HCT116 (cell line): ENCODE data around the gene PDC. TPM values are rescaled to one million over a fixed set of nuclear protein-coding genes. Genes with fewer than 3 reads are reported as not detected.
"Not testable (repeated sequence)": the region's sequence is repeated elsewhere in the genome, so short reads cannot be mapped to it uniquely, and the experiment has no call there.

Source experiments
- ATAC-seq: fragments of 200-7000 bp; cut with Tn5 transposase; 2 replicates; pipeline ENCODE4 v1.9.1; 2020; ENCODE audit warnings: mild to moderate bottlenecking, moderate library complexity
- BruUV-seq: library from RNA; stranded (reverse); fragments of 400-500 nt; replicated peaks from 2 replicates; lab custom pipeline; 2021; lab: Mats Ljungman, UMichigan
- CTCF ChIA-PET: fragments of 300-600 bp; sonication (Branson Sonifier 250); formaldehyde crosslinking; loops from one replicate; lab custom pipeline; 2021; ENCODE audit warnings: antibody characterized with exemption; lab: Charles Lee
- POLR2A ChIA-PET: fragments of 300-600, 350-600 bp; sonication (Branson Sonifier 250); formaldehyde crosslinking; loops from one replicate; lab custom pipeline; 2021; ENCODE audit warnings: antibody characterized with exemption; lab: Charles Lee
- RAD21 ChIA-PET, 2 experiments: fragments of 300-600 bp; sonication (Branson Sonifier 250); formaldehyde crosslinking; loops; one replicate each; lab custom pipeline; 2023; ENCODE audit warnings: low total read pairs in 2 of 2; ENCODE audit not compliant: uncharacterized antibody in 2 of 2, unreplicated experiment in 2 of 2, low non-redundant PET in 1 of 2; lab: Charles Lee
- DNase-seq: peaks from one replicate; pipeline ENCODE4 v3.0.0-alpha.2; 2010; ENCODE audit warnings: low read depth, low spot score
- H2AFZ ChIP-seq: fragments of 200-600 bp; shearing (Covaris generic), sonication (generic); 2 replicates; pipeline ENCODE4 v1.6.1; 2017; ENCODE audit warnings: low read depth, mixed run types, mixed read lengths, antibody characterized with exemption, low read length; ENCODE audit not compliant: poor library complexity, severe bottlenecking
- H3K27ac ChIP-seq: 2 replicates; pipeline ENCODE4 v1.5.1; 2012; ENCODE audit warnings: low read depth, low read length
- H3K27me3 ChIP-seq: fragments of 200-600 bp; sonication (generic); 2 replicates; pipeline ENCODE4 v1.6.1; 2016; ENCODE audit warnings: mixed run types, low read length, mixed read lengths; ENCODE audit not compliant: insufficient read depth
- H3K36me3 ChIP-seq, 2 experiments: fragments of 200-500 bp in 1 of 2; fragments of 200-600 bp in 1 of 2; sonication (Bioruptor generic) in 1 of 2; sonication (generic) in 1 of 2; 2 replicates each; pipeline versions ENCODE4 v1.5.1 to v1.6.1; 2014 to 2016; ENCODE audit warnings: low read length in 2 of 2, inconsistent platforms in 1 of 2, mixed read lengths in 1 of 2, mixed run types in 1 of 2; ENCODE audit not compliant: insufficient read depth in 2 of 2, control insufficient read depth in 1 of 2
- H3K4me1 ChIP-seq, 2 experiments: fragments of 200-600 bp in 1 of 2; sonication (generic) in 1 of 2; 2 replicates each; pipeline versions ENCODE4 v1.5.1 to v1.6.1; 2012 to 2017; ENCODE audit warnings: low read length in 2 of 2, inconsistent platforms in 1 of 2, mild to moderate bottlenecking in 1 of 2, mixed read lengths in 1 of 2, mixed run types in 1 of 2, moderate library complexity in 1 of 2; ENCODE audit not compliant: insufficient read depth in 2 of 2, control insufficient read depth in 1 of 2
- H3K4me2 ChIP-seq: fragments of 200-600 bp; sonication (generic); 2 replicates; pipeline ENCODE4 v1.6.1; 2017; ENCODE audit warnings: mixed run types, low read length, mixed read lengths
- H3K4me3 ChIP-seq, 2 experiments: fragments of 200-600 bp in 1 of 2; sonication (generic) in 1 of 2; replicated peaks in 1 of 2; 2 replicates each; pipeline ENCODE4 v1.5.1; 2011 to 2016; ENCODE audit warnings: low read length in 2 of 2, control low read depth in 1 of 2, low read depth in 1 of 2, mild to moderate bottlenecking in 1 of 2, mixed read lengths in 1 of 2, mixed run types in 1 of 2
- H3K79me2 ChIP-seq: fragments of 200-600 bp; sonication (generic); 2 replicates; pipeline ENCODE4 v1.6.1; 2017; ENCODE audit warnings: mild to moderate bottlenecking, mixed run types, low read length, moderate library complexity, mixed read lengths; ENCODE audit not compliant: insufficient read depth
- H3K9ac ChIP-seq: fragments of 200-600 bp; sonication (generic); 2 replicates; pipeline ENCODE4 v1.6.1; 2016; ENCODE audit warnings: low read length, mixed read lengths
- H3K9me2 ChIP-seq: fragments of 200-600 bp; sonication (generic), shearing (Covaris generic); 2 replicates; pipeline ENCODE4 v1.6.1; 2017; ENCODE audit warnings: mixed run types, mild to moderate bottlenecking, moderate library complexity; ENCODE audit not compliant: insufficient read depth
- H3K9me3 ChIP-seq, 2 experiments: fragments of 200-500 bp in 1 of 2; fragments of 200-600 bp in 1 of 2; sonication (Bioruptor generic) in 1 of 2; sonication (generic) in 1 of 2; 2 replicates each; pipeline ENCODE4 v1.6.1; 2014 to 2017; ENCODE audit warnings: low read length in 2 of 2, mixed read lengths in 2 of 2, inconsistent platforms in 1 of 2, low read depth in 1 of 2, mild to moderate bottlenecking in 1 of 2, mixed run types in 1 of 2, moderate library complexity in 1 of 2; ENCODE audit not compliant: control insufficient read depth in 1 of 2, insufficient read depth in 1 of 2
- H4K20me1 ChIP-seq: fragments of 200-600 bp; sonication (generic), shearing (Covaris generic); 2 replicates; pipeline ENCODE4 v1.6.1; 2017; ENCODE audit warnings: mixed run types, mild to moderate bottlenecking, moderate library complexity; ENCODE audit not compliant: insufficient read depth
- CBX3 ChIP-seq: IDR thresholded peaks from 2 replicates; pipeline ENCODE4 v1.6.1; 2012; ENCODE audit warnings: low read depth
- CEBPB ChIP-seq: IDR thresholded peaks from 2 replicates; pipeline ENCODE4 v1.6.1; 2012; ENCODE audit warnings: low read depth
- EGR1 ChIP-seq: IDR thresholded peaks from 2 replicates; pipeline ENCODE4 v1.6.1; 2012; ENCODE audit warnings: low read depth
- JUND ChIP-seq: IDR thresholded peaks from 2 replicates; pipeline ENCODE4 v1.6.1; 2012
- RAD21 ChIP-seq: IDR thresholded peaks from 2 replicates; pipeline ENCODE4 v1.6.1; 2012; ENCODE audit warnings: low read depth, mild to moderate bottlenecking
- SP1 ChIP-seq: IDR thresholded peaks from 2 replicates; pipeline ENCODE4 v1.6.1; 2012; ENCODE audit warnings: low read depth
- YY1 ChIP-seq: IDR thresholded peaks from 2 replicates; pipeline ENCODE4 v1.6.1; 2011; ENCODE audit warnings: low read length, low read depth, moderate library complexity, mild to moderate bottlenecking; ENCODE audit not compliant: insufficient replicate concordance; ENCODE audit errors: extremely low read depth
- intact Hi-C: fragments of 100-400 bp; cut with micrococcal nuclease; formaldehyde crosslinking; loops from 2 replicates; pipeline ENCODE4 v1.10.0; 2022
- total RNA-seq: library from RNA; stranded (reverse); gene quantifications from one replicate; pipeline ENCODE4 v1.2.1, GENCODE V29; 2021; ENCODE audit not compliant: unreplicated experiment
- TF ChIP-seq, protein P1 (sequence below): IDR thresholded peaks from 2 replicates; pipeline ENCODE4 v1.6.1; 2012; ENCODE audit warnings: low read depth

Gene PDC
- total RNA-seq, 1 experiment from 2014 or later, result not detected

DNA sequence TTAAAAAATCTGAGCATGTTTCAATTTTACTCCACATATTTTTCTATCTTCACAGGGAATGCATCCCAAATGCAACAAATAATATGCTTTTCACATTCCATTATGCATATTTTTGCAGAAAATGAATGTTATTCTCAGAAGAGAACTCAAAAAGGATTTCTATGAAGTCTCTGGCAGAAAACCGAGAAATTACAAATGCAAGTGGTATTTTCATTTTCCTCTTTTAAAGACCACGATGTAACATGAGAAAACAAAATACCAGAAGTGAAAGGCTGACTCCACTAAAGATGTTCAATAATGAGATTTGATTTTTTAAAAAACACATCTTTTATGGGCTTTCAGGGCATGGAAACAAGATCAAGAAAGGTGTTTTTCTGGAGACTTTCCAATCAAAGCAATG, 5.0 kb upstream of the PDC start (continued):
- TF ChIP-seq YY1 (no peak), CBX3 (no peak), EGR1 (no peak), JUND (no peak), CEBPB (no peak), SP1 (no peak), RAD21 (no peak)
- TF ChIP-seq, protein P1, sequence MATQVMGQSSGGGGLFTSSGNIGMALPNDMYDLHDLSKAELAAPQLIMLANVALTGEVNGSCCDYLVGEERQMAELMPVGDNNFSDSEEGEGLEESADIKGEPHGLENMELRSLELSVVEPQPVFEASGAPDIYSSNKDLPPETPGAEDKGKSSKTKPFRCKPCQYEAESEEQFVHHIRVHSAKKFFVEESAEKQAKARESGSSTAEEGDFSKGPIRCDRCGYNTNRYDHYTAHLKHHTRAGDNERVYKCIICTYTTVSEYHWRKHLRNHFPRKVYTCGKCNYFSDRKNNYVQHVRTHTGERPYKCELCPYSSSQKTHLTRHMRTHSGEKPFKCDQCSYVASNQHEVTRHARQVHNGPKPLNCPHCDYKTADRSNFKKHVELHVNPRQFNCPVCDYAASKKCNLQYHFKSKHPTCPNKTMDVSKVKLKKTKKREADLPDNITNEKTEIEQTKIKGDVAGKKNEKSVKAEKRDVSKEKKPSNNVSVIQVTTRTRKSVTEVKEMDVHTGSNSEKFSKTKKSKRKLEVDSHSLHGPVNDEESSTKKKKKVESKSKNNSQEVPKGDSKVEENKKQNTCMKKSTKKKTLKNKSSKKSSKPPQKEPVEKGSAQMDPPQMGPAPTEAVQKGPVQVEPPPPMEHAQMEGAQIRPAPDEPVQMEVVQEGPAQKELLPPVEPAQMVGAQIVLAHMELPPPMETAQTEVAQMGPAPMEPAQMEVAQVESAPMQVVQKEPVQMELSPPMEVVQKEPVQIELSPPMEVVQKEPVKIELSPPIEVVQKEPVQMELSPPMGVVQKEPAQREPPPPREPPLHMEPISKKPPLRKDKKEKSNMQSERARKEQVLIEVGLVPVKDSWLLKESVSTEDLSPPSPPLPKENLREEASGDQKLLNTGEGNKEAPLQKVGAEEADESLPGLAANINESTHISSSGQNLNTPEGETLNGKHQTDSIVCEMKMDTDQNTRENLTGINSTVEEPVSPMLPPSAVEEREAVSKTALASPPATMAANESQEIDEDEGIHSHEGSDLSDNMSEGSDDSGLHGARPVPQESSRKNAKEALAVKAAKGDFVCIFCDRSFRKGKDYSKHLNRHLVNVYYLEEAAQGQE, result no peak

DNA sequence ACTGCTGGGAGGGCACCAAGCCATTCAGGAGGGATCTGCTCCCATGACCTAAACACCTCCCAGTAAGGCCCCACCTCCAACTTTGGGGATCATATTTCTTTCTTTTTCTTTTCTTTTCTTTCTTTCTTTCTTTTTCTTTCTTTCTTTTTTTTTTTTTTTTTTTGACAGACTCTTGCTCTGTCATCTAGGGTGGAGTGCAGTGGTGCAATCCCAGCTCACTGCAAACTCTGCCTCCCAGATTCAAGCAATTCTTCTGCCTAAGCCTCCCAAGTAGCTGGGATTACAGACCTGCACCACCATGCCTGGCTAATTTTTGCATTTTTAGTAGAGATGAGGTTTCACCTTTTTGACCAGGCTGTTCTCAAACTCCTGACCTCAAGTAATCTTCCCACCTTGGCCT, 4.6 kb upstream of the PDC start:
- CTCF ChIA-PET, H3K4me2 ChIP-seq, H4K20me1 ChIP-seq, H2AFZ ChIP-seq, POLR2A ChIA-PET, BruUV-seq, ATAC-seq, DNase-seq, H3K9me2 ChIP-seq, H3K4me1 ChIP-seq, H3K9me3 ChIP-seq, H3K27ac ChIP-seq, H3K9ac ChIP-seq, intact Hi-C loops, RAD21 ChIA-PET, H3K79me2 ChIP-seq, H3K4me3 ChIP-seq, H3K36me3 ChIP-seq, H3K27me3 ChIP-seq: not testable (repeated sequence)
